H1 (cell line): ENCODE data around the gene RDH14. TPM values are rescaled to one million over a fixed set of nuclear protein-coding genes. Genes with fewer than 3 reads are reported as not detected.

ENCODE experiments used
- CBX5 ChIP-seq: fragments of 300-800, 300-1000 bp; sonication (generic); IDR thresholded peaks from 2 replicates; pipeline ENCODE4 v1.7.1; 2016; ENCODE audit warnings: antibody characterized with exemption, low read length, low read depth
- HDAC6 ChIP-seq: IDR thresholded peaks from one replicate; pipeline ENCODE4 v1.7.1; 2012; ENCODE audit warnings: low read depth, mild to moderate bottlenecking, inconsistent platforms, low read length, moderate library complexity
- TAF7 ChIP-seq: optimal IDR thresholded peaks from 2 replicates; pipeline ENCODE3; 2011; ENCODE audit warnings: low read depth, mild to moderate bottlenecking, inconsistent platforms, low read length, moderate library complexity, borderline replicate concordance
- TBP ChIP-seq: IDR thresholded peaks from 2 replicates; pipeline ENCODE4 v1.6.1; 2011; ENCODE audit warnings: low read depth, low read length, improper control_type of control experiment
- TCF12 ChIP-seq: IDR thresholded peaks from 2 replicates; pipeline ENCODE4 v1.6.1; 2011; ENCODE audit warnings: low read depth, mild to moderate bottlenecking, low read length
- polyA plus RNA-seq, 7 experiments: library from polyadenylated mRNA; depleted of rRNA in 3 of 7; stranded (reverse) in 5 of 7; unstranded in 2 of 7; fragments of >200 nt in 5 of 7; fragments of 200-250 nt in 2 of 7; gene quantifications; 1 replicate in 5 of 7; 2 replicates in 1 of 7; 4 replicates in 1 of 7; pipeline versions ENCODE4 v1.2.1 to v1.2.3, GENCODE V29; 2011 to 2013; ENCODE audit warnings: missing spikeins in 2 of 7, mixed read lengths in 2 of 7
- total RNA-seq: library from RNA; stranded (reverse); fragmentation: NEBNext Ultra II Directional; extraction: Animal tissue kit (Norgen Biotek cat#: 25700); gene quantifications from 2 replicates; pipeline ENCODE4 v1.2.1, GENCODE V29; 2021
- TF ChIP-seq, protein P1 (sequence below): IDR thresholded peaks from 2 replicates; pipeline ENCODE4 v1.6.1; 2011; ENCODE audit warnings: low read depth, mild to moderate bottlenecking, low read length; ENCODE audit not compliant: insufficient read depth

The RDH14 gene
- total and polyA plus RNA-seq, 2 of the 8 experiments (the other 6 are each of a cell fraction or from before 2014, with no cell fraction given) = 14.7 to 23.6 TPM

DNA sequence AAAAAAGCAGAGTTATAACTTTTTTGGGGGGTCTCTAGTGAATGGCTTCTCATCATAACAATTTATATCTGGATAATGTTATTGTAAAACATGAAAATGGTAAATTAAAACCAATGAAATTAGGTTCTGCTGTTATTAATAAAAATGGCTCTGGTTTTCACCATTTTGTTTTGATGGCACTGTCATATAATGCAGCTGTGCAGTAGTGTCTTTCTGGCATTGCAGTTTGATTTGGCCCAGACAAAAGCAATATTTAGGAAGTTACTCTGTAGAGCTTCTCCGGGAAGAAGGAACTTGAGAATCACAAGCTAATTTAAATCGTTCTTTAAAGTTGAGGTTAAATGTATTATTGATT is 44.1 kb upstream of the RDH14 start (continued):
- TF ChIP-seq TAF7 (no peak), HDAC6 (no peak), TBP (no peak), TCF12 (no peak), CBX5 (no peak)
- TF ChIP-seq, protein P1, sequence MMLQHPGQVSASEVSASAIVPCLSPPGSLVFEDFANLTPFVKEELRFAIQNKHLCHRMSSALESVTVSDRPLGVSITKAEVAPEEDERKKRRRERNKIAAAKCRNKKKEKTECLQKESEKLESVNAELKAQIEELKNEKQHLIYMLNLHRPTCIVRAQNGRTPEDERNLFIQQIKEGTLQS = no peak
